ENCODE results near the gene RANGAP1. TPM values are rescaled to one million over a fixed set of nuclear protein-coding genes. Genes with fewer than 3 reads are reported as not detected.

The RANGAP1 gene
- total and polyA plus RNA-seq, 2 donors (not counting 1 experiment from before 2014, with no cell fraction given), result 42.0 to 48.8 TPM

DNA sequence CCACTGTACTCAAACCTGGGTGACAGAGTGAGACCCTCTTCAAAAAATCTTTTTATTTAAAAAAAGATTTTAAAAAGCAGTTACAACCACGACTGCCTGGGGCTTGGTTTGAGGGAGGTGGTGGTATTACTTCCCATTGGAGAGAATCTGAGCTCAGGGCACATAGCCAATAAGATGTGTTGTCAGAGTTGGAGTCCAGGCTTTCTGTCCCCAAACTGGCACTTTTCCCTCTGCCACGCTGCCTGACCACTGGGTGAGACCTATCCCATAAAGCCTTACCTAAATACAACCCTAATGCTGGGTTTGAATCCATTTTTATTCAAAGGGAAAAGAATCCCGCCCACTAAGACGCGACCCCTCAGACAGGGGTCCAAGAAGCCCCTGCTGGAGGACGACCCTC lies 56.8 kb downstream of the RANGAP1 start:
- Mint-ChIP-seq H3K27ac (no peak overlapping the region), H3K27me3 (no peaks in the 10 kb centered on the region), H3K4me1 (no peaks in the 10 kb centered on the region), H3K9me3 (ENCODE audit: insufficient read depth) (no peaks in the 10 kb centered on the region), H3K4me3 (no peak overlapping the region)
- Histone ChIP-seq H2AFZ (ENCODE audit: insufficient read depth, low read depth, low read length, poor library complexity, severe bottlenecking) (no peak overlapping the region), H3K4me2 (replicated peaks; ENCODE audit: low read depth, low read length, poor library complexity, severe bottlenecking) (no peak overlapping the region), H3K4me1 (ENCODE audit: control insufficient read depth in 2 of 2, insufficient read depth in 2 of 2, low read length in 2 of 2) (no peaks in the 10 kb centered on the region), H4K20me1 (ENCODE audit: control insufficient read depth, insufficient read depth, low read length, poor library complexity, severe bottlenecking) (no peaks in the 10 kb centered on the region), H3K79me2 (ENCODE audit: control insufficient read depth, insufficient read depth, low read length) (no peaks in the 10 kb centered on the region), H3K9me3 (ENCODE audit: control extremely low read depth in 1 of 3, control insufficient read depth in 2 of 3, insufficient read depth in 1 of 3, low read length in 2 of 3) (no peaks in the 10 kb centered on the region), H3K27ac (ENCODE audit: low read length in 2 of 2) (no peak overlapping the region), H3K27me3 (replicated peaks in 1 of 4; ENCODE audit: control extremely low read depth in 1 of 4, control insufficient read depth in 3 of 4, insufficient read depth in 4 of 4, low read length in 3 of 4) (no peaks in the 10 kb centered on the region), H3K9ac (ENCODE audit: low read length) (no peak overlapping the region), H3K4me3 (ENCODE audit: control extremely low read depth in 1 of 5, extremely low read depth in 1 of 5, insufficient read depth in 1 of 5, low read depth in 2 of 5, low read length in 4 of 5) (no peak overlapping the region), H3K36me3 (replicated peaks in 1 of 2; ENCODE audit: control extremely low read depth in 1 of 2, control insufficient read depth in 1 of 2, extremely low read depth in 1 of 2, insufficient read depth in 2 of 2, low read length in 1 of 2) (peaks cover 0 to 52% of the 10 kb centered on the region in 2 experiments)
- intact Hi-C loops (cut with micrococcal nuclease), result no loop called here
- TF ChIP-seq CTCF (IDR thresholded peaks at IDR 0.05) (no peak), EZH2 (IDR thresholded peaks at IDR 0.05; ENCODE audit: borderline replicate concordance, insufficient read depth, low read depth, low read length, poor library complexity, severe bottlenecking) (no peak)
- WGBS (ENCODE audit: insufficient coverage), result 90% methylated on average over 5 of the region's 6 CpGs
- POLR2A ChIA-PET, result no interaction called here
- CTCF ChIA-PET, result no interaction called here
- DNase-seq, result no peak
- ATAC-seq (ENCODE audit: low read depth), result no peak

GRCh38 chr22:41226723-41227655 lies 59.0 kb downstream of the RANGAP1 start:
- H3K36me3 ChIP-seq (replicated peaks in 1 of 2; ENCODE audit: control extremely low read depth in 1 of 2, control insufficient read depth in 1 of 2, extremely low read depth in 1 of 2, insufficient read depth in 2 of 2, low read length in 1 of 2), result peaks cover 0 to 71% of the 10 kb centered on the region in 2 experiments
- H3K27ac Mint-ChIP-seq, result no peak overlapping the region
- no peak overlapping the region for H3K27ac ChIP-seq (ENCODE audit: low read length in 2 of 2)
- WGBS (ENCODE audit: insufficient coverage), result 94% methylated on average over 18 of the region's 26 CpGs
- no peaks in the 10 kb centered on the region for H3K27me3 ChIP-seq (replicated peaks in 1 of 4; ENCODE audit: control extremely low read depth in 1 of 4, control insufficient read depth in 3 of 4, insufficient read depth in 4 of 4, low read length in 3 of 4)
- no peak for DNase-seq
- H3K9me3 Mint-ChIP-seq (ENCODE audit: insufficient read depth), result no peaks in the 10 kb centered on the region
- H3K9me3 ChIP-seq (ENCODE audit: control extremely low read depth in 1 of 3, control insufficient read depth in 2 of 3, insufficient read depth in 1 of 3, low read length in 2 of 3), result no peaks in the 10 kb centered on the region
- ChIA-PET POLR2A (no interaction called here), CTCF (interaction anchor here (0.9 to 1.2 kb wide), 2 partner anchors 11 to 76 kb away, joined by 3 to 4 read pairs; no protein-coding TSS in a partner anchor)
- no peak for ATAC-seq (ENCODE audit: low read depth)
- H4K20me1 ChIP-seq (ENCODE audit: control insufficient read depth, insufficient read depth, low read length, poor library complexity, severe bottlenecking), result no peaks in the 10 kb centered on the region
- H3K4me2 ChIP-seq (replicated peaks; ENCODE audit: low read depth, low read length, poor library complexity, severe bottlenecking), result no peak overlapping the region
- H3K4me1 Mint-ChIP-seq, result no peaks in the 10 kb centered on the region
- no peak overlapping the region for H3K4me3 ChIP-seq (ENCODE audit: control extremely low read depth in 1 of 5, extremely low read depth in 1 of 5, insufficient read depth in 1 of 5, low read depth in 2 of 5, low read length in 4 of 5)
- H3K4me3 Mint-ChIP-seq, result no peak overlapping the region
- H2AFZ ChIP-seq (ENCODE audit: insufficient read depth, low read depth, low read length, poor library complexity, severe bottlenecking), result no peak overlapping the region
- no peaks in the 10 kb centered on the region for H3K4me1 ChIP-seq (ENCODE audit: control insufficient read depth in 2 of 2, insufficient read depth in 2 of 2, low read length in 2 of 2)
- TF ChIP-seq EZH2 (IDR thresholded peaks at IDR 0.05; ENCODE audit: borderline replicate concordance, insufficient read depth, low read depth, low read length, poor library complexity, severe bottlenecking) (no peak), CTCF (IDR thresholded peaks at IDR 0.05) (no peak)
- intact Hi-C loops (cut with micrococcal nuclease), result no loop called here
- no peak overlapping the region for H3K9ac ChIP-seq (ENCODE audit: low read length)
- no peaks in the 10 kb centered on the region for H3K79me2 ChIP-seq (ENCODE audit: control insufficient read depth, insufficient read depth, low read length)
- no peaks in the 10 kb centered on the region for H3K27me3 Mint-ChIP-seq

Data from B cell (primary cell).